Neural progenitor cell (in vitro differentiated cells): Measurements from ENCODE around the gene DAAM2. TPM values are rescaled to one million over a fixed set of nuclear protein-coding genes. Genes with fewer than 3 reads are reported as not detected.

Experiments used
- DNase-seq: peaks from one replicate; pipeline ENCODE4 v3.0.0-alpha.2; 2016; ENCODE audit warnings: low spot score
- H2AFZ ChIP-seq: fragments of 200-600 bp; sonication (generic); replicated peaks from 2 replicates; pipeline ENCODE4 v1.6.1; 2016; ENCODE audit warnings: antibody characterized with exemption
- H3F3A ChIP-seq: fragments of 200-600 bp; sonication (generic); 2 replicates; pipeline ENCODE4 v1.6.1; 2016; ENCODE audit warnings: antibody characterized with exemption, low read depth
- H3K27ac ChIP-seq: fragments of 200-600 bp; sonication (generic); 2 replicates; pipeline ENCODE4 v1.5.1; 2016; ENCODE audit warnings: mild to moderate bottlenecking
- H3K27me3 ChIP-seq: fragments of 200-600 bp; sonication (generic); 2 replicates; pipeline ENCODE4 v1.6.1; 2016; ENCODE audit warnings: mild to moderate bottlenecking, moderate library complexity
- H3K36me3 ChIP-seq: fragments of 200-600 bp; sonication (generic); 2 replicates; pipeline ENCODE4 v1.5.1; 2016
- H3K4me1 ChIP-seq: fragments of 200-600 bp; sonication (generic); 2 replicates; pipeline ENCODE4 v1.6.1; 2016; ENCODE audit warnings: mixed run types
- H3K4me2 ChIP-seq: fragments of 200-600 bp; sonication (generic); 2 replicates; pipeline ENCODE4 v1.6.1; 2016
- H3K4me3 ChIP-seq: fragments of 200-600 bp; sonication (generic); 2 replicates; pipeline ENCODE4 v1.5.1; 2016
- H3K79me2 ChIP-seq: fragments of 200-600 bp; sonication (generic); 2 replicates; pipeline ENCODE4 v1.6.1; 2016; ENCODE audit warnings: low read depth
- H3K9ac ChIP-seq: fragments of 200-600 bp; sonication (generic); 2 replicates; pipeline ENCODE4 v1.6.1; 2016
- H3K9me3 ChIP-seq: fragments of 200-600 bp; sonication (generic); 2 replicates; pipeline ENCODE4 v1.5.1; 2016; ENCODE audit warnings: low read depth
- H4K20me1 ChIP-seq: fragments of 200-600 bp; sonication (generic); 2 replicates; pipeline ENCODE4 v1.6.1; 2016; ENCODE audit warnings: low read depth
- H3K27ac Mint-ChIP-seq: 3 replicates; pipeline ENCODE4 v1.8.0; 2021; ENCODE audit warnings: mixed read lengths
- H3K27me3 Mint-ChIP-seq: 2 replicates; pipeline ENCODE4 v1.8.0; 2022; ENCODE audit warnings: low read depth, mild to moderate bottlenecking, inconsistent platforms, moderate library complexity, mixed read lengths; ENCODE audit not compliant: insufficient read depth
- H3K36me3 Mint-ChIP-seq: 3 replicates; pipeline ENCODE4 v1.8.0; 2021; ENCODE audit warnings: mixed read lengths
- H3K4me1 Mint-ChIP-seq: 3 replicates; pipeline ENCODE4 v1.8.0; 2021; ENCODE audit warnings: mixed read lengths
- H3K4me3 Mint-ChIP-seq: 3 replicates; pipeline ENCODE4 v1.8.0; 2021; ENCODE audit warnings: mild to moderate bottlenecking, moderate library complexity, mixed read lengths
- H3K9me3 Mint-ChIP-seq: 3 replicates; pipeline ENCODE4 v1.8.0; 2020; ENCODE audit warnings: mixed read lengths
- EZH2 ChIP-seq: fragments of 200-600 bp; sonication (generic); IDR thresholded peaks from 2 replicates; pipeline ENCODE4 v1.6.1; 2017; ENCODE audit warnings: antibody characterized with exemption, mild to moderate bottlenecking, moderate library complexity
- EZH2phosphoT487 ChIP-seq: fragments of 200-600 bp; sonication (generic); IDR thresholded peaks from 2 replicates; pipeline ENCODE4 v1.6.1; 2017; ENCODE audit warnings: antibody characterized with exemption
- total RNA-seq: library from RNA; depleted of rRNA; stranded (reverse); fragments of >200 nt; gene quantifications from 2 replicates; pipeline ENCODE4 v1.2.3, GENCODE V29; 2015; ENCODE audit warnings: low replicate concordance
- TF ChIP-seq, protein P1 (sequence below): fragments of 200-600 bp; sonication (generic); IDR thresholded peaks from 2 replicates; pipeline ENCODE4 v1.5.1; 2017; ENCODE audit warnings: antibody characterized with exemption, mild to moderate bottlenecking

The DAAM2 gene
- total RNA-seq, 1 donor from 2014 or later, result 2.1 TPM

DNA sequence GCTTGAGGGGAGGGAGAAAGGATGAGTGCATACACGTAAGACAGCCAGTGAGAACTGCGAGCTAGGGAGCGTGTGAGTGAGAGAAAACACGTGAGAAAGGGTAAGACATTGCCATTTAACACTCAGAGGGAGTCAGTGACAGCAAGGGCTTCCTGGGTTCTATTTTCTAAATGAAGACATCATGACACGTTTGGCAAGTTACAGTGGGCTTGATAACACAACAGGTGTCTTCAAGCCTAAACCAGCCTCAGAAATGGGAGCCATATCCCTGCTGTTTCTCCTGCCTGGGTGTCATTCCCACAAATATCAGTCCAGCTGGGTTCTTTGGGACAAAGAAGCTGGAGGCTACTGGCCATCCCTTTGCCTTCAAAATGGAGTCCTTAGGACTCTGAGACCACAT lies 159.0 kb downstream of the DAAM2 start:
- Mint-ChIP-seq H3K4me1 (no peaks in the 10 kb centered on the region), H3K9me3 (no peaks in the 10 kb centered on the region)
- H2AFZ ChIP-seq, result no peak overlapping the region

DNA sequence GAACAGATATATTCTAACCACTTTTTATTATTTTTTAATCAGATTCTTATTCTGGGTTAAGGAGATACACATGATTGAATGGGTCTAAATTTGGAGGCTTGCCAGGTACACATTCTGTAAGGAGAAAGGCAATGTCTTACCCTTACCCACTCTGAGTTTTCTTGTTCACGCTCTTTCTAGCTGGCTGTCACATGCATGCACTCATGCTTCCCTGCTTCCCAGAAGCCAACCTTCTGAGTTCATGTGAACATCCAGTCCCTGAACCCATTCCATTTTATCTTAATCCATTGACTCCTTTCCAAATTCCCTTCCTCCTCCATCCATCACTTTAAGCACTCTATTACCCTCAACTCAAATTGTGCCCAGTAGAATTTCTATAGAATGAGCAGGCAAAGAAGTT lies 159.5 kb downstream of the DAAM2 start:
- Histone ChIP-seq H4K20me1 (no peaks in the 10 kb centered on the region), H3K4me2 (no peak overlapping the region), H3K27ac (no peak overlapping the region), H3K9me3 (no peaks in the 10 kb centered on the region), H3K4me1 (no peaks in the 10 kb centered on the region), H3K27me3 (no peaks in the 10 kb centered on the region), H3K9ac (no peak overlapping the region), H3K4me3 (no peak overlapping the region), H2AFZ (no peak overlapping the region), H3F3A (no peaks in the 10 kb centered on the region), H3K36me3 (no peaks in the 10 kb centered on the region), H3K79me2 (no peaks in the 10 kb centered on the region)
- no peak for DNase-seq
- no peaks in the 10 kb centered on the region for H3K4me1 Mint-ChIP-seq
- no peak overlapping the region for H3K27ac Mint-ChIP-seq
- H3K36me3 Mint-ChIP-seq, result no peaks in the 10 kb centered on the region
- no peak for TF ChIP-seq EZH2phosphoT487
- no peak for TF ChIP-seq EZH2
- TF ChIP-seq, protein P1, sequence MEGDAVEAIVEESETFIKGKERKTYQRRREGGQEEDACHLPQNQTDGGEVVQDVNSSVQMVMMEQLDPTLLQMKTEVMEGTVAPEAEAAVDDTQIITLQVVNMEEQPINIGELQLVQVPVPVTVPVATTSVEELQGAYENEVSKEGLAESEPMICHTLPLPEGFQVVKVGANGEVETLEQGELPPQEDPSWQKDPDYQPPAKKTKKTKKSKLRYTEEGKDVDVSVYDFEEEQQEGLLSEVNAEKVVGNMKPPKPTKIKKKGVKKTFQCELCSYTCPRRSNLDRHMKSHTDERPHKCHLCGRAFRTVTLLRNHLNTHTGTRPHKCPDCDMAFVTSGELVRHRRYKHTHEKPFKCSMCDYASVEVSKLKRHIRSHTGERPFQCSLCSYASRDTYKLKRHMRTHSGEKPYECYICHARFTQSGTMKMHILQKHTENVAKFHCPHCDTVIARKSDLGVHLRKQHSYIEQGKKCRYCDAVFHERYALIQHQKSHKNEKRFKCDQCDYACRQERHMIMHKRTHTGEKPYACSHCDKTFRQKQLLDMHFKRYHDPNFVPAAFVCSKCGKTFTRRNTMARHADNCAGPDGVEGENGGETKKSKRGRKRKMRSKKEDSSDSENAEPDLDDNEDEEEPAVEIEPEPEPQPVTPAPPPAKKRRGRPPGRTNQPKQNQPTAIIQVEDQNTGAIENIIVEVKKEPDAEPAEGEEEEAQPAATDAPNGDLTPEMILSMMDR, result no peak
- H3K9me3 Mint-ChIP-seq, result no peaks in the 10 kb centered on the region
- H3K4me3 Mint-ChIP-seq, result no peak overlapping the region
- H3K27me3 Mint-ChIP-seq, result no peaks in the 10 kb centered on the region

More for the DNA sequence above, 159.0 kb downstream of the DAAM2 start:
- no peaks in the 10 kb centered on the region for H4K20me1 ChIP-seq
- H3K9ac ChIP-seq, result no peak overlapping the region
- H3F3A ChIP-seq, result no peaks in the 10 kb centered on the region
- TF ChIP-seq, protein P1, result no peak
- H3K4me1 ChIP-seq, result no peaks in the 10 kb centered on the region
- Mint-ChIP-seq H3K27ac (no peak overlapping the region), H3K36me3 (no peaks in the 10 kb centered on the region), H3K4me3 (no peak overlapping the region), H3K27me3 (no peaks in the 10 kb centered on the region)
- no peak for DNase-seq
- no peaks in the 10 kb centered on the region for H3K27me3 ChIP-seq
- H3K36me3 ChIP-seq, result no peaks in the 10 kb centered on the region
- H3K4me2 ChIP-seq, result no peak overlapping the region
- no peak overlapping the region for H3K27ac ChIP-seq
- no peaks in the 10 kb centered on the region for H3K9me3 ChIP-seq
- no peak overlapping the region for H3K4me3 ChIP-seq
- H3K79me2 ChIP-seq, result no peaks in the 10 kb centered on the region

DNA sequence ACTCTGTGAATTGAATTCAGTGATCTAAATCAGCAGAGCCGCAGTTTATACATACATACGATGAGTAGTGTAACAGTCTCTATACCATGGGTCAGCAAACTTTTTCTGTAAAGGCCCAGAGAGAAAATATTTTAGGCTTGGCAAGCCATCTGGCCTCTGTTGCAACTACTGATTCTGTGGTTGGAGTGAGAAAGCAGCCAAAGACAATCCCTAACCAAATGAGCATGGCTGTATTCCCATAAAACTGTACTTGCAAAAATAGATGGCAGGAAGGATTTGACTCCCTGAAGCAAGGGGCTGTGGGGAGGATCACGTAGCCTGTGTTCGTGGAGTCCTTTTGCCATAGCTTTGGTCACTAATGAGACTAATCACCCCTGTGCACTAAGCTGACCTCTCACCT lies 160.0 kb downstream of the DAAM2 start:
- no peak for DNase-seq
- H3K4me1 ChIP-seq, result no peaks in the 10 kb centered on the region
- TF ChIP-seq, protein P1, result no peak
- TF ChIP-seq EZH2 (no peak), EZH2phosphoT487 (no peak)
- H3F3A ChIP-seq, result no peaks in the 10 kb centered on the region
- no peaks in the 10 kb centered on the region for H4K20me1 ChIP-seq
- no peak overlapping the region for H3K4me3 ChIP-seq
- H3K27me3 Mint-ChIP-seq, result no peaks in the 10 kb centered on the region
- no peaks in the 10 kb centered on the region for H3K36me3 Mint-ChIP-seq
- H3K4me3 Mint-ChIP-seq, result no peak overlapping the region
- H3K27me3 ChIP-seq, result no peaks in the 10 kb centered on the region
- H3K4me1 Mint-ChIP-seq, result no peaks in the 10 kb centered on the region
- H3K4me2 ChIP-seq, result no peak overlapping the region
- H2AFZ ChIP-seq, result no peak overlapping the region
- no peak overlapping the region for H3K27ac Mint-ChIP-seq
- no peaks in the 10 kb centered on the region for H3K79me2 ChIP-seq
- H3K9me3 ChIP-seq, result no peaks in the 10 kb centered on the region
- no peaks in the 10 kb centered on the region for H3K9me3 Mint-ChIP-seq
- H3K27ac ChIP-seq, result no peak overlapping the region
- no peak overlapping the region for H3K9ac ChIP-seq
- H3K36me3 ChIP-seq, result no peaks in the 10 kb centered on the region
